IMR-90 (cell line): Measurements from ENCODE around the gene TENT5C. TPM values are rescaled to one million over a fixed set of nuclear protein-coding genes. Genes with fewer than 3 reads are reported as not detected.

Experiments
- ATAC-seq: fragments of 200-7000 bp; cut with Tn5 transposase; 2 replicates; pipeline ENCODE4 v1.9.1; 2020; ENCODE audit warnings: low read depth, mild to moderate bottlenecking, moderate library complexity
- BruUV-seq: library from RNA; stranded (reverse); fragments of 400-500 nt; replicated peaks from 2 replicates; lab custom pipeline; 2021; lab: Mats Ljungman, UMichigan
- CTCF ChIA-PET: fragments of 300-600 bp; formaldehyde crosslinking; extraction: SDS; loops from one replicate; lab custom pipeline; 2021; ENCODE audit warnings: antibody characterized with exemption; lab: Yijun Ruan, JAX
- POLR2A ChIA-PET: fragments of 300-600 bp; sonication (Branson Sonifier 250); formaldehyde crosslinking; loops from one replicate; lab custom pipeline; 2022; ENCODE audit warnings: antibody characterized with exemption; ENCODE audit not compliant: unreplicated experiment; lab: Charles Lee
- DNase-seq: peaks from one replicate; pipeline ENCODE4 v3.0.0; 2013
- H2AFZ ChIP-seq: replicated peaks from 2 replicates; pipeline ENCODE3; 2013; ENCODE audit warnings: low read length, mild to moderate bottlenecking; ENCODE audit not compliant: poor library complexity
- H2AK5ac ChIP-seq: 2 replicates; pipeline ENCODE4 v1.6.1; 2013; ENCODE audit warnings: low read depth, low read length, inconsistent platforms
- H2AK9ac ChIP-seq: replicated peaks from 2 replicates; pipeline ENCODE3; 2013; ENCODE audit warnings: mild to moderate bottlenecking, low read depth, low read length, moderate library complexity; ENCODE audit not compliant: poor library complexity
- H2BK120ac ChIP-seq: 2 replicates; pipeline ENCODE4 v1.6.1; 2013; ENCODE audit warnings: low read depth, low read length, inconsistent platforms
- H2BK15ac ChIP-seq: 3 replicates; pipeline ENCODE4 v1.6.1; 2013; ENCODE audit warnings: low read depth, low read length, inconsistent platforms
- H2BK20ac ChIP-seq: 2 replicates; pipeline ENCODE4 v1.6.1; 2013; ENCODE audit warnings: low read depth, mild to moderate bottlenecking, inconsistent platforms, low read length, moderate library complexity
- H2BK5ac ChIP-seq: 2 replicates; pipeline ENCODE4 v1.6.1; 2013; ENCODE audit warnings: mild to moderate bottlenecking, low read depth, low read length, inconsistent platforms; ENCODE audit not compliant: poor library complexity, severe bottlenecking
- H3K14ac ChIP-seq: replicated peaks from 2 replicates; pipeline ENCODE4 v1.6.1; 2013; ENCODE audit warnings: low read depth, low read length, inconsistent platforms
- H3K18ac ChIP-seq: 2 replicates; pipeline ENCODE4 v1.6.1; 2013; ENCODE audit warnings: low read depth, low read length, control low read depth
- H3K23ac ChIP-seq: 2 replicates; pipeline ENCODE4 v1.6.1; 2013; ENCODE audit warnings: low read depth, low read length, inconsistent platforms
- H3K27ac ChIP-seq: 2 replicates; pipeline ENCODE4 v1.5.1; 2013; ENCODE audit warnings: mild to moderate bottlenecking, control low read depth, low read length; ENCODE audit not compliant: insufficient read depth
- H3K27me3 ChIP-seq: 2 replicates; pipeline ENCODE4 v1.6.1; 2013; ENCODE audit warnings: low read length; ENCODE audit not compliant: control insufficient read depth, insufficient read depth
- H3K36me3 ChIP-seq: 2 replicates; pipeline ENCODE4 v1.6.1; 2013; ENCODE audit warnings: low read length, mixed read lengths; ENCODE audit not compliant: control insufficient read depth, insufficient read depth
- H3K4ac ChIP-seq: 2 replicates; pipeline ENCODE4 v1.6.1; 2013; ENCODE audit warnings: low read depth, low read length, inconsistent platforms
- H3K4me1 ChIP-seq: 2 replicates; pipeline ENCODE4 v1.6.1; 2013; ENCODE audit warnings: low read length, mixed read lengths; ENCODE audit not compliant: control insufficient read depth, insufficient read depth
- H3K4me2 ChIP-seq: 2 replicates; pipeline ENCODE4 v1.6.1; 2013; ENCODE audit warnings: low read depth, mild to moderate bottlenecking, control low read depth, low read length, moderate library complexity
- H3K4me3 ChIP-seq: 2 replicates; pipeline ENCODE4 v1.5.1; 2013; ENCODE audit warnings: low read depth, mild to moderate bottlenecking, control low read depth, low read length, moderate library complexity; ENCODE audit not compliant: insufficient read depth
- H3K56ac ChIP-seq: 2 replicates; pipeline ENCODE4 v1.6.1; 2013; ENCODE audit warnings: low read length, inconsistent platforms; ENCODE audit not compliant: insufficient read depth; ENCODE audit errors: extremely low read depth
- H3K79me1 ChIP-seq, 2 experiments: 2 replicates each; pipeline ENCODE4 v1.6.1; 2013; ENCODE audit warnings: low read length in 2 of 2, inconsistent platforms in 1 of 2, low read depth in 1 of 2
- H3K9ac ChIP-seq: 2 replicates; pipeline ENCODE4 v1.6.1; 2013; ENCODE audit warnings: low read depth, low read length, control low read depth
- H3K9me1 ChIP-seq: 2 replicates; pipeline ENCODE4 v1.6.1; 2013; ENCODE audit warnings: low read length, inconsistent platforms; ENCODE audit not compliant: insufficient read depth
- H3K9me3 ChIP-seq: 2 replicates; pipeline ENCODE4 v1.6.1; 2013; ENCODE audit warnings: low read length; ENCODE audit not compliant: control insufficient read depth, insufficient read depth
- H4K20me1 ChIP-seq: 2 replicates; pipeline ENCODE4 v1.6.1; 2013; ENCODE audit warnings: low read length, inconsistent platforms; ENCODE audit not compliant: insufficient read depth
- H4K5ac ChIP-seq: 2 replicates; pipeline ENCODE4 v1.6.1; 2013; ENCODE audit warnings: mild to moderate bottlenecking, low read depth, low read length, control low read depth
- H4K8ac ChIP-seq, 2 experiments: 2 replicates each; pipeline ENCODE4 v1.6.1; 2013; ENCODE audit warnings: low read depth in 2 of 2, low read length in 2 of 2, control low read depth in 1 of 2, inconsistent platforms in 1 of 2
- H4K91ac ChIP-seq: 2 replicates; pipeline ENCODE4 v1.6.1; 2013; ENCODE audit warnings: low read depth, low read length, inconsistent platforms; ENCODE audit not compliant: insufficient read depth
- CHD1 ChIP-seq: IDR thresholded peaks from 2 replicates; pipeline ENCODE4 v1.6.1; 2012; ENCODE audit warnings: low read depth, low read length, improper control_type of control experiment
- CTCF ChIP-seq: conservative IDR thresholded peaks from 2 replicates; pipeline ENCODE4 v1.5.1; 2012; ENCODE audit warnings: mild to moderate bottlenecking, low read depth, low read length, improper control_type of control experiment
- MAZ ChIP-seq: IDR thresholded peaks from 2 replicates; pipeline ENCODE4 v1.6.1; 2012; ENCODE audit warnings: low read depth, mild to moderate bottlenecking, low read length, improper control_type of control experiment, moderate library complexity, borderline replicate concordance
- MXI1 ChIP-seq: IDR thresholded peaks from 2 replicates; pipeline ENCODE4 v1.6.1; 2012; ENCODE audit warnings: low read depth, mild to moderate bottlenecking, low read length, moderate library complexity, borderline replicate concordance
- RFX5 ChIP-seq: IDR thresholded peaks from 2 replicates; pipeline ENCODE4 v1.8.0; 2012; ENCODE audit warnings: low read depth, mild to moderate bottlenecking, low read length, moderate library complexity
- WGBS, 2 experiments: methylation state at CpG; one replicate each; pipeline versions ENCODE4 v1.1.5 to v1.1.7; 2013; ENCODE audit warnings: missing lambda C conversion rate in 2 of 2; ENCODE audit not compliant: insufficient read length in 1 of 2; ENCODE audit errors: extremely low coverage in 2 of 2; 5-methylcytosine and 5-hydroxymethylcytosine counted together
- dilution Hi-C: fragments of 300-500 bp; cut with HindIII; formaldehyde crosslinking; loops from one replicate; pipeline ENCODE4 v1.14.3; 2018; ENCODE audit warnings: low sequenced_read_pairs; ENCODE audit not compliant: unreplicated experiment
- in situ Hi-C: fragments of 300-500 bp; cut with MboI; formaldehyde crosslinking; loops from 3 replicates; pipeline ENCODE4 v1.14.3; 2019; ENCODE audit warnings: low sequenced_read_pairs, inconsistent platforms, mixed read lengths
- intact Hi-C: fragments of 100-400 bp; cut with micrococcal nuclease; formaldehyde crosslinking; loops from 2 replicates; pipeline ENCODE4 v1.10.0; 2022
- polyA plus RNA-seq, 3 experiments: library from polyadenylated mRNA; depleted of rRNA; stranded (reverse); fragments of >200 nt; gene quantifications; 2 replicates each; pipeline ENCODE4 v1.2.3, GENCODE V29; 2012; ENCODE audit warnings: low replicate concordance in 1 of 3
- total RNA-seq: library from RNA; depleted of rRNA; stranded (reverse); fragments of >200 nt; gene quantifications from 2 replicates; pipeline ENCODE4 v1.2.3, GENCODE V29; 2012
- TF ChIP-seq, protein P1 (sequence below): fragments of 150-350 bp; IDR thresholded peaks from 2 replicates; pipeline ENCODE4 v1.6.1; 2017; ENCODE audit warnings: mild to moderate bottlenecking, antibody characterized with exemption, low read length, low read depth

Gene TENT5C
- total and polyA plus RNA-seq, 2 of the 4 experiments (the other 2 are of a cell fraction): 1.5 to 4.1 TPM

GRCh38 chr1:117655220-117655577, 49.4 kb downstream of the TENT5C start:
- no peaks in the 10 kb centered on the region for H3K36me3 ChIP-seq
- no peak overlapping the region for H3K4me3 ChIP-seq
- no peak overlapping the region for H4K5ac ChIP-seq
- TF ChIP-seq, protein P1, sequence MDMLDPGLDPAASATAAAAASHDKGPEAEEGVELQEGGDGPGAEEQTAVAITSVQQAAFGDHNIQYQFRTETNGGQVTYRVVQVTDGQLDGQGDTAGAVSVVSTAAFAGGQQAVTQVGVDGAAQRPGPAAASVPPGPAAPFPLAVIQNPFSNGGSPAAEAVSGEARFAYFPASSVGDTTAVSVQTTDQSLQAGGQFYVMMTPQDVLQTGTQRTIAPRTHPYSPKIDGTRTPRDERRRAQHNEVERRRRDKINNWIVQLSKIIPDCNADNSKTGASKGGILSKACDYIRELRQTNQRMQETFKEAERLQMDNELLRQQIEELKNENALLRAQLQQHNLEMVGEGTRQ: no peak
- no peak for TF ChIP-seq RFX5
- no peak for TF ChIP-seq MAZ
- no peak for TF ChIP-seq CHD1
- no peak for TF ChIP-seq MXI1
- no peak for TF ChIP-seq CTCF
- in situ Hi-C loops (no loop called here), dilution Hi-C loops (no loop called here), intact Hi-C loops (no loop called here)
- no peak overlapping the region for H2BK120ac ChIP-seq
- H3K4me1 ChIP-seq: peaks cover 13% of the 10 kb centered on the region
- H3K9me3 ChIP-seq: no peaks in the 10 kb centered on the region; the same call in 1 of the 2 replicates
- H3K9ac ChIP-seq: no peak overlapping the region
- ChIA-PET POLR2A (no interaction called here), CTCF (interaction anchor here (1.2 kb wide), 1 partner anchor 239 kb away, joined by 3 read pairs; no protein-coding TSS in a partner anchor)
- no peak overlapping the region for H2BK5ac ChIP-seq
- H3K27me3 ChIP-seq: no peaks in the 10 kb centered on the region
- no peak overlapping the region for H2AFZ ChIP-seq
- H3K27ac ChIP-seq: no peak overlapping the region
- H2BK20ac ChIP-seq: no peak overlapping the region
- H2AK9ac ChIP-seq: no peak overlapping the region
- H2AK5ac ChIP-seq: no peak overlapping the region
- ATAC-seq (no peak), DNase-seq (peak; percentile 31)
- H4K20me1 ChIP-seq: no peaks in the 10 kb centered on the region
- no TSS peak for BruUV-seq
- H3K79me1 ChIP-seq: no peaks in the 10 kb centered on the region
- H4K8ac ChIP-seq: no peak overlapping the region
- no peak overlapping the region; the same call in 1 of the 2 replicates for H3K4ac ChIP-seq
- peaks cover 5% of the 10 kb centered on the region; the same call in 1 of the 2 replicates for H3K9me1 ChIP-seq
- H2BK15ac ChIP-seq: no peak overlapping the region
- H3K18ac ChIP-seq: no peak overlapping the region
- 81% methylated on average over 10 of the region's 12 CpGs; no CpG with 5 or more reads in 1 of the 2 experiments for WGBS, 2 experiments
- H3K56ac ChIP-seq: no peak overlapping the region
- no peak overlapping the region for H3K23ac ChIP-seq
- no peak overlapping the region for H3K4me2 ChIP-seq
- no peak overlapping the region for H4K91ac ChIP-seq
- no peak overlapping the region for H3K14ac ChIP-seq
